Activated naive CD8-positive, alpha-beta T cell treated with anti-CD3 and anti-CD28 coated beads, Interleukin-2, amount 50 U/mL, for 24 hours (primary cell): ENCODE data around the gene ZIM2.

Experiments
- ATAC-seq: fragments of 150-1000 bp; cut with Tn5 transposase; one replicate; pipeline ENCODE4 v1.10.0; 2021
- DNase-seq: peaks from one replicate; pipeline ENCODE4 v3.0.0; 2021
- H3K27ac Mint-ChIP-seq: one replicate; pipeline ENCODE4 v1.8.0; 2021; ENCODE audit warnings: mild to moderate bottlenecking, mixed read lengths
- H3K27me3 Mint-ChIP-seq: one replicate; pipeline ENCODE4 v1.8.0; 2021; ENCODE audit warnings: mixed read lengths
- H3K36me3 Mint-ChIP-seq: one replicate; pipeline ENCODE4 v1.8.0; 2021; ENCODE audit warnings: low read depth, mixed read lengths
- H3K4me1 Mint-ChIP-seq: one replicate; pipeline ENCODE4 v1.8.0; 2021; ENCODE audit warnings: mixed read lengths
- H3K4me3 Mint-ChIP-seq: one replicate; pipeline ENCODE4 v1.8.0; 2021; ENCODE audit warnings: mild to moderate bottlenecking, moderate library complexity, mixed read lengths
- H3K9me3 Mint-ChIP-seq: one replicate; pipeline ENCODE4 v1.8.0; 2021; ENCODE audit warnings: mixed read lengths

The ZIM2 gene

GRCh38 chr19:56834564-56835375, 5.8 kb downstream of the ZIM2 start:
- no peak for ATAC-seq
- Mint-ChIP-seq H3K9me3 (peaks cover 40% of the 10 kb centered on the region), H3K36me3 (peaks cover 11% of the 10 kb centered on the region), H3K27me3 (peaks cover 11% of the 10 kb centered on the region), H3K27ac (no peak overlapping the region), H3K4me1 (no peaks in the 10 kb centered on the region), H3K4me3 (no peak overlapping the region)
- no peak for DNase-seq

DNA sequence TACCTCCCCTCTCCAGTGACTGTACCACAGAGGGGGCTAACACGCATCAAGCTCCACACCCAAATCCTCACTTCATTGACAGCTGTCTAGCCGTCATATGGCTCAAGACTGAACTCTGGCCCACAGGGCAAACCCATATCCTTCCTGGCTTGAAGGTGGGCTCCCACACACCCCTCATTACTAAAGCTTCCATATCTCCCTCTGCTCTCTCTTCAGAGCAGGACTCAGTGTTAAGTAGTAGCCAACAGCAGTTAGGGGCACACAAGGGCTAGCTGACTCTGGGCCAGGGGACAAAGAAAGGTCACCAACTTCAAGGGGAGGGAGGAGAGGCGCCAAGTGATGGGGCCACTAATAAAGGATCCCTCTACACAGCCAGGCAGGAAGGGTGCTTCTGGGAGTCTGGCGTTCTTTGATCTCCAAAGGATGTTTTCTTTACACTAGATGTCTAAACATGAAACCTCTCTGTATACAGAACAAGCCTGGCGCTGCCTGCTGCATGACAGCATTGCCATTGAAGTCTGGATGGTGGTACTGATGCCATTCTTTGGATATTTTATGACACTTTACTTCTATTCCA, 8.1 kb downstream of the ZIM2 start:
- peaks cover 37% of the 10 kb centered on the region for H3K9me3 Mint-ChIP-seq
- no peaks in the 10 kb centered on the region for H3K4me1 Mint-ChIP-seq
- ATAC-seq (no peak), DNase-seq (no peak)
- peaks cover 6% of the 10 kb centered on the region for H3K36me3 Mint-ChIP-seq
- peaks cover 6% of the 10 kb centered on the region for H3K27me3 Mint-ChIP-seq
- no peak overlapping the region for H3K4me3 Mint-ChIP-seq
- H3K27ac Mint-ChIP-seq: no peak overlapping the region

GRCh38 chr19:56831255-56831654, 9.3 kb downstream of the ZIM2 start:
- H3K36me3 Mint-ChIP-seq: peaks cover 4% of the 10 kb centered on the region
- H3K4me3 Mint-ChIP-seq: no peak overlapping the region
- no peaks in the 10 kb centered on the region for H3K4me1 Mint-ChIP-seq
- H3K27ac Mint-ChIP-seq: no peak overlapping the region
- peaks cover 30% of the 10 kb centered on the region for H3K9me3 Mint-ChIP-seq
- peaks cover 2% of the 10 kb centered on the region for H3K27me3 Mint-ChIP-seq
- ATAC-seq (no peak), DNase-seq (no peak)

GRCh38 chr19:56829596-56829995, 10.9 kb downstream of the ZIM2 start:
- ATAC-seq: no peak
- H3K4me1 Mint-ChIP-seq: no peaks in the 10 kb centered on the region
- H3K36me3 Mint-ChIP-seq: no peaks in the 10 kb centered on the region
- no peak for DNase-seq
- no peak overlapping the region for H3K4me3 Mint-ChIP-seq
- H3K27me3 Mint-ChIP-seq: no peaks in the 10 kb centered on the region
- peaks cover 25% of the 10 kb centered on the region for H3K9me3 Mint-ChIP-seq
- no peak overlapping the region for H3K27ac Mint-ChIP-seq

DNA sequence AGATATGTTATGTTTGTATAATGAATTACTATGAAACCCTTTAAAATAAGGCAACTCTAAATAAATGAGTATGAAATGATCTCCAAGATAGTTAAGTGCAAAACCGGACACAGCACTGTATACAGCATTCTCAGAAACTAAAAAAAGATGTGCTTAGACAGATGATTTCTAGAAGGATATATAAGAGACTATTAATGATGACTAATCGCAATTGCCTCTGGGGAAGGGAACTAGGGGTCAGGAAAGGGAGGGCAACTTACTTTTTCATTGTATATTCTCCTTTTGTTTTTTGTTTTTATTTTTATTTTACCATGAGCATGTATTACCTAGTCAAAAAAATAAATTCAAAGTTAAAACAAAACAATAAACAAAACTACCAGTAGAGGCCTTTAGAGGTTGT, 12.8 kb downstream of the ZIM2 start:
- DNase-seq (no peak), ATAC-seq (no peak)
- peaks cover 28% of the 10 kb centered on the region for H3K9me3 Mint-ChIP-seq
- H3K27me3 Mint-ChIP-seq: no peaks in the 10 kb centered on the region
- no peak overlapping the region for H3K27ac Mint-ChIP-seq
- H3K4me1 Mint-ChIP-seq: no peaks in the 10 kb centered on the region
- H3K36me3 Mint-ChIP-seq: no peaks in the 10 kb centered on the region
- H3K4me3 Mint-ChIP-seq: no peak overlapping the region

- Mint-ChIP-seq H3K4me3 (no peak overlapping the region), H3K27me3 (no peaks in the 10 kb centered on the region)
Measured at GRCh38 chr19:56823956-56824355, 16.6 kb downstream of the ZIM2 start.

DNA sequence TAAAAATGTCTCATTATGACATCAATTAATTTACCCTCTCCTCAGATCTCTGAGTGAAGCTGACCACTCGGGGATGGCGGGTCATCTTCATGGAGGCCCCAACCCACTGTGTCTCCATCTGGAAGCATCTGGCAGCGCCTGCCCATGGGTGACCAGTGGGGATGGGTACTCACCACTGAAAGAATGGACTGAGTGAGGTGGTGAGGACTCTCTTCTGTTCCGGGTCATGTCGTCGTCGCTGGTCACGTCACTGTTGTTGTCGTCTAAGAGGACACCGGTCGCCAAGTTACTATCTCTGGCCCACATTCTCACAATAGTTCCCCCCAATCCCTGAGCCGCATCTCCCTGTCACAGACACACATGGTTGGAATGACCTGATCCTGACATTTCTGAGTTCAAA, 17.1 kb downstream of the ZIM2 start:
- Mint-ChIP-seq H3K4me1 (no peaks in the 10 kb centered on the region), H3K27ac (no peak overlapping the region), H3K4me3 (no peak overlapping the region), H3K36me3 (no peaks in the 10 kb centered on the region), H3K27me3 (no peaks in the 10 kb centered on the region), H3K9me3 (peaks cover 42% of the 10 kb centered on the region)
- ATAC-seq (no peak), DNase-seq (no peak)

More at GRCh38 chr19:56823956-56824355, 16.6 kb downstream of the ZIM2 start:
- no peaks in the 10 kb centered on the region for H3K4me1 Mint-ChIP-seq
- ATAC-seq (no peak), DNase-seq (no peak)
- H3K36me3 Mint-ChIP-seq: no peaks in the 10 kb centered on the region
- H3K27ac Mint-ChIP-seq: no peak overlapping the region
- H3K9me3 Mint-ChIP-seq: peaks cover 39% of the 10 kb centered on the region

DNA sequence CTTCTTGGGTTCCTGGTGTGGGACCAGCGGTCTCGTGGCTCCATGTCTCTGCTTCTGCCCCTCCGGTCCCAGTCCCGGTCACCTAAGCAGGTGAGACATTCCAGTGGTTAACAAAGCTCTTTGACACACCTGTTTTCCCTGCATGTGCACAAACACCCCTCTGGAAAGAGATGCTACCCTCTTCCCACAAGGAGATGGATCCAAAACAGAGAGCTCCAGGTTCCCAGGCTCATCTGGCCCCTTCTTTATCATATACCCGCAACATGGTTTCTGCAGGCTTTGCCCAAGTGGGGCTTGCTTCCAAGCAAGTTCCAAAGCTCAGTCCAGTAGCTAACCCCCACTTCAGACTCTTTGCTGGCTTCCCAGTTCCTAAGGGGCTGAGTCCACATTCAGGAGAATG, 17.8 kb downstream of the ZIM2 start:
- Mint-ChIP-seq H3K9me3 (peaks cover 45% of the 10 kb centered on the region), H3K4me1 (no peaks in the 10 kb centered on the region)

DNA sequence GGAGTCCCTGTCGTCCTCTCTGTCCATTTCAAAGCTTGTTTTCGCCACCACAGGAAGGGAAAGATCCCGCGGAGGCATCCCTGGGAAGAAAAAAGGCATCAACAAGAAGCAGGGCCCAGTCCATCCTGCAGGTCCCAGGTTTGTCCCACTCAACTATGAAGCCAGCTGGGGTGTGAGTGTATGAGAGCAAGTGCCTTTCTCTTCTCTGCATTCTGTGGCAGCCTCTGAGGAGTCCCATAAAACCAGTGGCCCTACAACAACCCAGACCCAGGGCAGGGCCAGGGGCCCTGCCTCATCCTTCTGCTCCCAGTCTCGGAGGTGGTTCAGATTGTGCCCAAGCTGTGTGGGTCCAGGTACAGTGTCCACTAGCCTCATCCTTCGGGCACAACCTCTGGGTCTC, 18.9 kb downstream of the ZIM2 start:
- H3K9me3 Mint-ChIP-seq: peaks cover 51% of the 10 kb centered on the region
- H3K4me1 Mint-ChIP-seq: no peaks in the 10 kb centered on the region
- peaks cover 3% of the 10 kb centered on the region for H3K36me3 Mint-ChIP-seq
- DNase-seq: no peak
- H3K27me3 Mint-ChIP-seq: no peaks in the 10 kb centered on the region
- H3K27ac Mint-ChIP-seq: no peak overlapping the region
- ATAC-seq: no peak
- no peak overlapping the region for H3K4me3 Mint-ChIP-seq

More for the DNA sequence above, 17.8 kb downstream of the ZIM2 start:
- no peak for DNase-seq
- Mint-ChIP-seq H3K36me3 (peaks cover 3% of the 10 kb centered on the region), H3K4me3 (no peak overlapping the region), H3K27ac (no peak overlapping the region), H3K27me3 (no peaks in the 10 kb centered on the region)
- no peak for ATAC-seq

- no peak overlapping the region for H3K4me3 Mint-ChIP-seq
- H3K27me3 Mint-ChIP-seq: no peaks in the 10 kb centered on the region
- no peaks in the 10 kb centered on the region for H3K4me1 Mint-ChIP-seq
- ATAC-seq: no peak
- peaks cover 3% of the 10 kb centered on the region for H3K36me3 Mint-ChIP-seq
- DNase-seq: no peak
- no peak overlapping the region for H3K27ac Mint-ChIP-seq
- peaks cover 56% of the 10 kb centered on the region for H3K9me3 Mint-ChIP-seq
Measured at GRCh38 chr19:56821209-56821608, 19.3 kb downstream of the ZIM2 start.

GRCh38 chr19:56819166-56819565, 21.4 kb downstream of the ZIM2 start:
- peaks cover 59% of the 10 kb centered on the region for H3K9me3 Mint-ChIP-seq
- H3K36me3 Mint-ChIP-seq: peaks cover 3% of the 10 kb centered on the region
- DNase-seq (no peak), ATAC-seq (no peak)
- H3K27me3 Mint-ChIP-seq: no peaks in the 10 kb centered on the region
- no peak overlapping the region for H3K27ac Mint-ChIP-seq
- H3K4me3 Mint-ChIP-seq: no peak overlapping the region
- H3K4me1 Mint-ChIP-seq: no peaks in the 10 kb centered on the region

DNA sequence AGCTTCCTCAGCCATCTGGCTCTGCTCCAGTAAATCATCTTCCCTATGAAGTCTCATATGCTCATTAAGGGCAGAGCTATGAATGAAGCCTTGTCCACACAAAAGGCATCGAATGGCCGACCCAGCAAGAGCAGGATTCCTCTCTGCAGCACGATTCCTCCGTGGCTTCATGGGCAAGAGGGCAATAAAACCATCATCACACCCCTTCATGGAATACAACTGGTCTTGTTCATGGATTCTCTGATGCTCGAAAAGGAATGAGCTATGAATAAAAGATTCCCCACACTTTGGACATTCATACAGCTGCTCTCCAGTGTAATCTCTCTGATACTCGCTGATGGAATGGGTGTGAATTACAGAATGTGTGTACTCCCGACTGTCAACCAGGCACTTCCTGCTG, 25.9 kb downstream of the ZIM2 start:
- DNase-seq: no peak
- H3K36me3 Mint-ChIP-seq: peaks cover 3% of the 10 kb centered on the region
- no peaks in the 10 kb centered on the region for H3K27me3 Mint-ChIP-seq
- no peak for ATAC-seq
- peaks cover 64% of the 10 kb centered on the region for H3K9me3 Mint-ChIP-seq
- no peak overlapping the region for H3K27ac Mint-ChIP-seq
- H3K4me3 Mint-ChIP-seq: no peak overlapping the region
- no peaks in the 10 kb centered on the region for H3K4me1 Mint-ChIP-seq

DNA sequence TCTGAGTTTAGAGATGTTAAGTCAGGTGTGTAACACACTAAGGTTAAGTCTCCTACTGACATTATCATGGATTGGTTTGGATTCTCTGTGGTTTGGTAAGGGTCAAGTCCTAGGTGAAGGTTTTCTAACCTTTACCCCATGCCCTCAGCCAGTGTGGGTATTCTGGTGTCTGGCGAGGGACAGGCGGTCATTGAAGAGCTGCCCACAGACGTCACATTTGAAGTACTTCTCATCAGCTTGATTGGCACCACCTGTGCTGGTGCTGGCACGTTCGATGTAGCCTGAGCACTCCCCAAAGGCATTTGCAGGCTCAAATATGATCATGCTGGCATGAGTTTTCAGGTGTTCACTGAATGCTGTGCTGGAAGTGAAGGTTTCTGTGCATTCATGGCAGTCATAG, 27.0 kb downstream of the ZIM2 start:
- H3K4me1 Mint-ChIP-seq: no peaks in the 10 kb centered on the region
- H3K27ac Mint-ChIP-seq: no peak overlapping the region
- no peak overlapping the region for H3K4me3 Mint-ChIP-seq
- H3K9me3 Mint-ChIP-seq: peaks cover 65% of the 10 kb centered on the region
- no peaks in the 10 kb centered on the region for H3K27me3 Mint-ChIP-seq
- ATAC-seq (no peak), DNase-seq (no peak)
- peaks cover 3% of the 10 kb centered on the region for H3K36me3 Mint-ChIP-seq

DNA sequence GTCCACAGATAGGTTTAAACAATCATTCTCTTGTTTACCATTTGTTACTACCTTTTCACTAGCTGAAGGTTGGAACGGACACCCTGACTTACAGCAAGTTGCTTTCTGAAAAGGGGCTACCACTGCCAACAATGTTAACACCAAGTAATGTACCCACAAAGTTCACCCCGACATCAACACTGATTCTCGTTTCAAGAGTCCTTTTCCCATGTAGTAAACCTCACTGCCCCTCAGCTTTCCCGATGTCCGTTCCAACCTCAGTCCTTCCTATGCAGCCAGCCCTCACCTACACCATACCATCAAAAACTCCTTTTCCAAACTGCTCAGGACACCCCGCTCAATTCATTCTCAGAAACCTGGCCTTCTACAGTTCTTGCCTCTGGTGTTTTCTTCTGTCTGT, 29.0 kb downstream of the ZIM2 start:
- ATAC-seq (no peak), DNase-seq (no peak)
- Mint-ChIP-seq H3K4me1 (no peaks in the 10 kb centered on the region), H3K27ac (no peak overlapping the region), H3K9me3 (peaks cover 66% of the 10 kb centered on the region), H3K4me3 (no peak overlapping the region), H3K27me3 (no peaks in the 10 kb centered on the region), H3K36me3 (peaks cover 2% of the 10 kb centered on the region)

DNA sequence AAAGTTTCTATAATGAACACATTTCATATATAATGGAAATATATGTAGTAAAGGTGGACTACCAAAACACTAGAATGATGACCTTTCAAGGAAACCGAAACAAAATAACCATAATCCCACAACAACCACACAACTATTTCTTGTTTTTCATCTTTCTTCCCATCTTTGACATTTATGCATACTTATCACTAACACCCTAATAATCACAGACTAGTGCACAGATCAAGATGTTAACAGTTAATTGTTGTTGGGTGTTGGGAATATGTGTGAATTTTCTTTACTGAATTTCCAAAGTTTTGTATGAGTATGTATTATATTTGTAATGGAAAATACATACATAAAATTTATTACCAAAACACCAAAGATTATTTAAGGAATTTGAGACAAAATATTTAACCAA, 30.3 kb downstream of the ZIM2 start:
- Mint-ChIP-seq H3K4me3 (no peak overlapping the region), H3K4me1 (no peaks in the 10 kb centered on the region)

More for the DNA sequence above, 30.3 kb downstream of the ZIM2 start:
- no peak overlapping the region for H3K27ac Mint-ChIP-seq
- H3K36me3 Mint-ChIP-seq: peaks cover 2% of the 10 kb centered on the region
- H3K9me3 Mint-ChIP-seq: peaks cover 68% of the 10 kb centered on the region
- DNase-seq: no peak
- no peaks in the 10 kb centered on the region for H3K27me3 Mint-ChIP-seq
- no peak for ATAC-seq
